ENCODE data around the gene ZNF296.

The ZNF296 gene

GRCh38 chr19:45100201-45100600 lies 23.9 kb upstream of the ZNF296 start:
- TF ChIP-seq, protein P1, sequence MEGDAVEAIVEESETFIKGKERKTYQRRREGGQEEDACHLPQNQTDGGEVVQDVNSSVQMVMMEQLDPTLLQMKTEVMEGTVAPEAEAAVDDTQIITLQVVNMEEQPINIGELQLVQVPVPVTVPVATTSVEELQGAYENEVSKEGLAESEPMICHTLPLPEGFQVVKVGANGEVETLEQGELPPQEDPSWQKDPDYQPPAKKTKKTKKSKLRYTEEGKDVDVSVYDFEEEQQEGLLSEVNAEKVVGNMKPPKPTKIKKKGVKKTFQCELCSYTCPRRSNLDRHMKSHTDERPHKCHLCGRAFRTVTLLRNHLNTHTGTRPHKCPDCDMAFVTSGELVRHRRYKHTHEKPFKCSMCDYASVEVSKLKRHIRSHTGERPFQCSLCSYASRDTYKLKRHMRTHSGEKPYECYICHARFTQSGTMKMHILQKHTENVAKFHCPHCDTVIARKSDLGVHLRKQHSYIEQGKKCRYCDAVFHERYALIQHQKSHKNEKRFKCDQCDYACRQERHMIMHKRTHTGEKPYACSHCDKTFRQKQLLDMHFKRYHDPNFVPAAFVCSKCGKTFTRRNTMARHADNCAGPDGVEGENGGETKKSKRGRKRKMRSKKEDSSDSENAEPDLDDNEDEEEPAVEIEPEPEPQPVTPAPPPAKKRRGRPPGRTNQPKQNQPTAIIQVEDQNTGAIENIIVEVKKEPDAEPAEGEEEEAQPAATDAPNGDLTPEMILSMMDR (IDR thresholded peaks at IDR 0.05; ENCODE audit: low read length): no peak
- TF ChIP-seq EZH2phosphoT487 (IDR thresholded peaks at IDR 0.05; ENCODE audit: low read length) (no peak), EZH2 (optimal IDR thresholded peaks at IDR 0.05; ENCODE audit: low read depth, low read length) (no peak)
- Histone ChIP-seq H3K4me2 (ENCODE audit: low read depth, low read length) (no peak overlapping the region), H3K9me3 (replicated peaks; ENCODE audit: insufficient read depth, low read length) (no peaks in the 10 kb centered on the region), H3K9ac (ENCODE audit: low read length) (no peak overlapping the region), H3K4me1 (ENCODE audit: low read length) (peaks cover 26% of the 10 kb centered on the region), H3F3A (ENCODE audit: insufficient read depth, low read length) (peaks cover 7% of the 10 kb centered on the region; the same call in 1 of the 2 replicates), H3K27me3 (replicated peaks; ENCODE audit: insufficient read depth, low read length) (no peaks in the 10 kb centered on the region), H3K27ac (ENCODE audit: low read length) (no peak overlapping the region), H3K36me3 (replicated peaks; ENCODE audit: insufficient read depth, low read length) (no peaks in the 10 kb centered on the region), H2AFZ (ENCODE audit: low read length) (no peak overlapping the region), H3K79me2 (ENCODE audit: low read length) (peaks cover 100% of the 10 kb centered on the region), H4K20me1 (ENCODE audit: insufficient read depth, low read length) (peaks cover 12% of the 10 kb centered on the region; the same call in 1 of the 2 replicates), H3K9me2 (replicated peaks; ENCODE audit: insufficient read depth, low read length) (no peaks in the 10 kb centered on the region), H3K4me3 (ENCODE audit: low read length) (no peak overlapping the region)
- no peak for DNase-seq

GRCh38 chr19:45099467-45100191 lies 23.4 kb upstream of the ZNF296 start:
- peaks cover 100% of the 10 kb centered on the region for H3K79me2 ChIP-seq (ENCODE audit: low read length)
- no peak overlapping the region for H3K9ac ChIP-seq (ENCODE audit: low read length)
- no peaks in the 10 kb centered on the region for H3K9me3 ChIP-seq (replicated peaks; ENCODE audit: insufficient read depth, low read length)
- no peak overlapping the region for H3K4me2 ChIP-seq (ENCODE audit: low read depth, low read length)
- H3K27ac ChIP-seq (ENCODE audit: low read length): no peak overlapping the region
- TF ChIP-seq, protein P1 (IDR thresholded peaks at IDR 0.05; ENCODE audit: low read length): no peak
- no peak for TF ChIP-seq EZH2 (optimal IDR thresholded peaks at IDR 0.05; ENCODE audit: low read depth, low read length)
- no peak for TF ChIP-seq EZH2phosphoT487 (IDR thresholded peaks at IDR 0.05; ENCODE audit: low read length)
- H3K4me1 ChIP-seq (ENCODE audit: low read length): peaks cover 24% of the 10 kb centered on the region
- H3K36me3 ChIP-seq (replicated peaks; ENCODE audit: insufficient read depth, low read length): no peaks in the 10 kb centered on the region
- H2AFZ ChIP-seq (ENCODE audit: low read length): no peak overlapping the region
- H3F3A ChIP-seq (ENCODE audit: insufficient read depth, low read length): peaks cover 5% of the 10 kb centered on the region; the same call in 1 of the 2 replicates
- no peak for DNase-seq
- H3K27me3 ChIP-seq (replicated peaks; ENCODE audit: insufficient read depth, low read length): no peaks in the 10 kb centered on the region
- peaks cover 12% of the 10 kb centered on the region; the same call in 1 of the 2 replicates for H4K20me1 ChIP-seq (ENCODE audit: insufficient read depth, low read length)
- H3K4me3 ChIP-seq (ENCODE audit: low read length): no peak overlapping the region
- no peaks in the 10 kb centered on the region for H3K9me2 ChIP-seq (replicated peaks; ENCODE audit: insufficient read depth, low read length)

DNA sequence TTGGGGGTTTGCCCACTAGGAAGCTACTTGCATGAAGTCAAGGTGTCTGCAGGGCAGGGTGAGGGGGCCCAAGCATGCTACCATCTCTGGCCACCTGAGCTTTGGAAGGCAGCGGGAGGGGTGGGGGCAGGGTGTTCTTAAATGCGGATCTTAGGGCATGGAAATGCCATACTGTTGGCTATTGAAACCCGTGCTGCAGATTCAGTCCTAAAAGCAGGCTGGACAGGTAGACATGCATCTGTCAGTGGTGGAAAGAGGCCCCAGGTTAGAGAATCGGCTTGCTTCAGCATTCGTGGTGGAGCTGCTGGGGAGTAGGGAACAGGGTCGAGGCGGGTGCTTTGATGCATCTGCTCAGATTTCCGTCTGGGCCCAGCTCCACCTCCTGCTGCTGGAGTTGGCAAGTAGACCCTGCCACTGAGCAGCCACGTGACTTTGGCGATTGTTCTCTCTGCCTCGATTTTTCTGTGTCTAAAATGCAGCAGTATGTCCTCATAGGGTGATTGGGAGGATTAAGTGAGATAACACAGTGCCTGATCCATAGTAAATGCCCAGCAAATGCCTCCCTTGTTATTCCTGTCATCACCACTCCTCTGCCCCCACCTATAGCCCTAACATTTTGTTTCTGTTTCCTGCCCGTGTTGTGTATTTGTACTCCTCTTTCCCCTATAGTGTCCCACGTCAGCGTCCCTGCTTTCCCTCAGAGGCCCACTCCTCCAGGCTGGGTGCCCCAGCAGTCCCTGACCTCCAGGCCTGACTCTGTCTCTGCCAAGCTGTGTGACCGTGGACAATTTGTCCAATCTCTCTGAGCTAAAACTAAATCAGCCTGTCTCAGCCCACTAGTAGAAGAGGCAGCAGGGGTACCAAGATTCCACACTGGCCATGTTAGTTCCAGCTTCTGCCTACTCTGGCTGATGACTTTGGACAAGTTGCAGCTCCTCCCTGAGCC lies 22.5 kb upstream of the ZNF296 start:
- Histone ChIP-seq H3K9me2 (replicated peaks; ENCODE audit: insufficient read depth, low read length) (no peaks in the 10 kb centered on the region), H4K20me1 (ENCODE audit: insufficient read depth, low read length) (peaks cover 12% of the 10 kb centered on the region; the same call in 1 of the 2 replicates), H3K36me3 (replicated peaks; ENCODE audit: insufficient read depth, low read length) (no peaks in the 10 kb centered on the region), H3K79me2 (ENCODE audit: low read length) (peaks cover 100% of the 10 kb centered on the region), H3K27me3 (replicated peaks; ENCODE audit: insufficient read depth, low read length) (no peaks in the 10 kb centered on the region), H3F3A (ENCODE audit: insufficient read depth, low read length) (peaks cover 5% of the 10 kb centered on the region; the same call in 1 of the 2 replicates), H3K4me3 (ENCODE audit: low read length) (no peak overlapping the region), H3K4me1 (ENCODE audit: low read length) (peaks cover 17% of the 10 kb centered on the region), H3K27ac (ENCODE audit: low read length) (no peak overlapping the region), H3K4me2 (ENCODE audit: low read depth, low read length) (no peak overlapping the region), H2AFZ (ENCODE audit: low read length) (no peak overlapping the region), H3K9ac (ENCODE audit: low read length) (no peak overlapping the region), H3K9me3 (replicated peaks; ENCODE audit: insufficient read depth, low read length) (no peaks in the 10 kb centered on the region)
- TF ChIP-seq, protein P1 (IDR thresholded peaks at IDR 0.05; ENCODE audit: low read length): no peak
- TF ChIP-seq EZH2 (optimal IDR thresholded peaks at IDR 0.05; ENCODE audit: low read depth, low read length): no peak
- TF ChIP-seq EZH2phosphoT487 (IDR thresholded peaks at IDR 0.05; ENCODE audit: low read length): no peak
- no peak for DNase-seq

All from MM.1S (cell line).